Parathyroid adenoma (tissue), 2 donors: ENCODE results near the gene PPP1R16B.

Source experiments
- H2AFZ ChIP-seq: fragments of 300-600 bp; sonication (generic); one replicate; pipeline ENCODE4 v1.7.0; 2017; ENCODE audit warnings: antibody characterized with exemption, mild to moderate bottlenecking
- H3K27ac ChIP-seq: fragments of 300-600 bp; sonication (generic); one replicate; pipeline ENCODE4 v1.7.0; 2017
- H3K27me3 ChIP-seq: fragments of 300-600 bp; sonication (generic); one replicate; pipeline ENCODE4 v1.7.0; 2017; ENCODE audit warnings: low read length; ENCODE audit not compliant: control insufficient read depth, insufficient read depth
- H3K36me3 ChIP-seq: fragments of 300-600 bp; sonication (generic); one replicate; pipeline ENCODE4 v1.7.0; 2017; ENCODE audit warnings: low read length; ENCODE audit not compliant: control insufficient read depth, insufficient read depth
- H3K4me1 ChIP-seq: fragments of 300-600 bp; sonication (generic); one replicate; pipeline ENCODE4 v1.7.0; 2017; ENCODE audit warnings: control low read depth
- H3K4me2 ChIP-seq: fragments of 300-600 bp; sonication (generic); one replicate; pipeline ENCODE4 v1.7.0; 2017; ENCODE audit warnings: low read length
- H3K4me3 ChIP-seq: fragments of 300-600 bp; sonication (generic); one replicate; pipeline ENCODE4 v1.7.0; 2017; ENCODE audit warnings: low read depth, low read length
- H3K79me2 ChIP-seq: fragments of 300-600 bp; sonication (generic); one replicate; pipeline ENCODE4 v1.7.0; 2017; ENCODE audit warnings: control low read depth
- H3K9ac ChIP-seq: fragments of 300-600 bp; sonication (generic); one replicate; pipeline ENCODE4 v1.7.0; 2017; ENCODE audit warnings: mild to moderate bottlenecking
- H3K9me3 ChIP-seq: fragments of 300-600 bp; sonication (generic); one replicate; pipeline ENCODE4 v1.7.0; 2017; ENCODE audit warnings: low read length; ENCODE audit not compliant: control insufficient read depth
- CTCF ChIP-seq: fragments of 300-600 bp; sonication (generic); IDR thresholded peaks from one replicate; pipeline ENCODE4 v1.7.0; 2017; ENCODE audit warnings: antibody characterized with exemption, mild to moderate bottlenecking
- donor health status: primary hyperparathyroidism.

Gene PPP1R16B

DNA sequence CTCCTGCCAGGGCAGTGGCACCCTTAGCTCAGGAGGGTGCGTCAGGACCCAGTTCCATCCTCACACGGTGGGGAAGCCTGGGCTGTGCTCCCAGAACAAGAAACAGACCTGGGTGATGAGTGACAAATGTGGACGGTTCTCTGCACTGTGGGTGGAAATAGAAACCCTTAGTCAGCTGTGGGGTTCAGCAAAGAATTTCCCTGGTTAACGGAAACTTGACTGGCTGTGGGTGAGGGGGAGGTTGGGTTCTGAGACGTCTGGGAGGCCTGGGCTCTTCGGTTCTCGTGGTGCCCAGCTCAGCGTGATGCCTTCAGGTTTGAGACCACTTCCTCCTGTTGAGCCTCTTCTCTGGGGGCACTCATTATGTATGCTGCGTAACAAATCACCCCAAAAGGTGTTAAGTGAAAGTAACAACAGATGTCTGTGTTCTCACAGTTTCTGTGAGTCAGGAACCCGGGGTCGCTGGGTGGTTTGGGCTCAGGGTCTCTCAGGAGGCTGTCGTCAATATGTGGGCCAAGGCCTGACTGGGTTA is 67.6 kb downstream of the PPP1R16B start:
- Histone ChIP-seq H3K9ac (no peak overlapping the region), H3K27ac (peak overlapping the region; percentile 52)

DNA sequence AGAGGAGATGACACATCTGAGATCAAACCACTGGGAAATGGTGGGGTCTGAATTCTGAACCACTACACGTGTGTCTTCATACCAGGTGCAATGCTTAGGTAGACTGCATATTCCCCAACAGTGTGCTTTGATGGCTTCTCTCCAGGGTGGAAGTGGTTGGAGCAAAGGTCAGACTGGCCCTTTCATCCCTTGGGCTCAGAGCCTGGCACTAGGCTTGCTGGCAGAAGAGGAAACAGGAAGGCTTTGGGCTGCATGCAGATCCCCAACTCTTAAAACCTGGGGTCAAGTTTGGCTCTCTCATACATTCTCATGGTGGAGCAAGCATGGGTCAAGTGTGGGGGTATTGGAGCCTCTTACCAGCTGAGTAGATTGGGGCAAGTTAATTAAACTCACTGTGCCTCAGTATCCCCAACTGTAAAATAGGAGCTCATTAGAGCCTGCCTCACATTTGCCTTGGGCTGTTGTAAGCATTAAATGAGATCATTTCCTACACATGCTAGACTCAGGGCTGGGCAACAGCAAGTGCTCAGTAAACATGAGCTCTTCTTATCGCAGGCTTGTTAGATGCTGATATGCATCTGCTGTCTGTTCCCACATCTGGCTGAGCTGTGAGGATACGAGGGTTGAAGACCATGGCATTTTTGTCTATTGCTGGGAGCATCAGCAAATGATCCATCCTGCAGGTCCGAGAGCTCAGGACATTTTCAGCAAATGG is 69.1 kb downstream of the PPP1R16B start:
- Histone ChIP-seq H3K9ac (no peak overlapping the region), H3K4me1 (peaks cover 27% of the 10 kb centered on the region), H3K27me3 (no peaks in the 10 kb centered on the region)

More for the DNA sequence above, 67.6 kb downstream of the PPP1R16B start:
- no peak for TF ChIP-seq CTCF
- Histone ChIP-seq H3K4me1 (peaks cover 27% of the 10 kb centered on the region), H3K4me2 (no peak overlapping the region), H3K79me2 (no peaks in the 10 kb centered on the region), H3K36me3 (no peaks in the 10 kb centered on the region), H3K9me3 (no peaks in the 10 kb centered on the region), H2AFZ (peak overlapping the region; percentile 54), H3K4me3 (no peak overlapping the region), H3K27me3 (no peaks in the 10 kb centered on the region)

GRCh38 chr20:38875175-38875993 is 69.9 kb downstream of the PPP1R16B start:
- H3K9me3 ChIP-seq: no peaks in the 10 kb centered on the region
- H2AFZ ChIP-seq: peak overlapping the region; percentile 74
- no peak for TF ChIP-seq CTCF
- peaks cover 24% of the 10 kb centered on the region for H3K4me1 ChIP-seq
- H3K79me2 ChIP-seq: no peaks in the 10 kb centered on the region
- H3K27ac ChIP-seq: peak overlapping the region; percentile 45
- H3K4me3 ChIP-seq: no peak overlapping the region
- H3K9ac ChIP-seq: no peak overlapping the region
- no peak overlapping the region for H3K4me2 ChIP-seq
- no peaks in the 10 kb centered on the region for H3K27me3 ChIP-seq
- no peaks in the 10 kb centered on the region for H3K36me3 ChIP-seq

More for the DNA sequence above, 69.1 kb downstream of the PPP1R16B start:
- Histone ChIP-seq H3K36me3 (no peaks in the 10 kb centered on the region), H2AFZ (peak overlapping the region; percentile 74), H3K27ac (peak overlapping the region; percentile 45), H3K79me2 (no peaks in the 10 kb centered on the region), H3K4me3 (no peak overlapping the region), H3K4me2 (no peak overlapping the region), H3K9me3 (no peaks in the 10 kb centered on the region)
- no peak for TF ChIP-seq CTCF

DNA sequence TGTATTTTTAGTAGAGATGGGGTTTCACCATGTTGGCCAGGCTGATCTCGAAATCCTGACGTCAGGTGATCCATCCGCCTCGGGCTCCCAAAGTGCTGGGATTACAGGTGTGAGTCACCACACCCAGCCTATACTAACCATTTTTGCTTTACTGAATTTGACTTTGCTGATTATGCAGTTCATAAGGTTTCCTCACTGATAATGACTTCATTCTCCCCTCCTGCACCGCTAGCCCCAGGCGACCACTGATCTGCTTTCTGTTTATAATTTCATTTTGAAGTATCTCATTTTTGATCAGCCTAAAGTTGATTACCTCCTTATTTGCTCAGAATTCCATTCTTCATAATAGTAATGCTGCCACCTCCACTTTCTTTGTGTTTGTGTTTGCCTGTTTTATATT is 72.0 kb downstream of the PPP1R16B start:
- no peaks in the 10 kb centered on the region for H3K27me3 ChIP-seq
- no peaks in the 10 kb centered on the region for H3K79me2 ChIP-seq
- H3K36me3 ChIP-seq: no peaks in the 10 kb centered on the region
- no peak overlapping the region for H3K4me2 ChIP-seq
- H3K4me3 ChIP-seq: no peak overlapping the region
- H2AFZ ChIP-seq: no peak overlapping the region
- H3K4me1 ChIP-seq: peaks cover 12% of the 10 kb centered on the region
- no peak for TF ChIP-seq CTCF
- no peak overlapping the region for H3K9ac ChIP-seq
- H3K9me3 ChIP-seq: no peaks in the 10 kb centered on the region
- no peak overlapping the region for H3K27ac ChIP-seq
